GM21723 (cell line): ENCODE measurements around the gene BEND4.
A peak's percentile ranks its signal among the peaks of the same experiment; 100 is the strongest.
"Not testable (repeated sequence)": the region's sequence is repeated elsewhere in the genome, so short reads cannot be mapped to it uniquely, and the experiment has no call there.

Source experiments
- ATAC-seq: cut with Tn5 transposase; IDR thresholded peaks from one replicate; pipeline ENCODE4 v1.9.1; 2021; ENCODE audit warnings: mild to moderate bottlenecking, moderate library complexity; ENCODE audit not compliant: unreplicated experiment

BEND4 gene

DNA sequence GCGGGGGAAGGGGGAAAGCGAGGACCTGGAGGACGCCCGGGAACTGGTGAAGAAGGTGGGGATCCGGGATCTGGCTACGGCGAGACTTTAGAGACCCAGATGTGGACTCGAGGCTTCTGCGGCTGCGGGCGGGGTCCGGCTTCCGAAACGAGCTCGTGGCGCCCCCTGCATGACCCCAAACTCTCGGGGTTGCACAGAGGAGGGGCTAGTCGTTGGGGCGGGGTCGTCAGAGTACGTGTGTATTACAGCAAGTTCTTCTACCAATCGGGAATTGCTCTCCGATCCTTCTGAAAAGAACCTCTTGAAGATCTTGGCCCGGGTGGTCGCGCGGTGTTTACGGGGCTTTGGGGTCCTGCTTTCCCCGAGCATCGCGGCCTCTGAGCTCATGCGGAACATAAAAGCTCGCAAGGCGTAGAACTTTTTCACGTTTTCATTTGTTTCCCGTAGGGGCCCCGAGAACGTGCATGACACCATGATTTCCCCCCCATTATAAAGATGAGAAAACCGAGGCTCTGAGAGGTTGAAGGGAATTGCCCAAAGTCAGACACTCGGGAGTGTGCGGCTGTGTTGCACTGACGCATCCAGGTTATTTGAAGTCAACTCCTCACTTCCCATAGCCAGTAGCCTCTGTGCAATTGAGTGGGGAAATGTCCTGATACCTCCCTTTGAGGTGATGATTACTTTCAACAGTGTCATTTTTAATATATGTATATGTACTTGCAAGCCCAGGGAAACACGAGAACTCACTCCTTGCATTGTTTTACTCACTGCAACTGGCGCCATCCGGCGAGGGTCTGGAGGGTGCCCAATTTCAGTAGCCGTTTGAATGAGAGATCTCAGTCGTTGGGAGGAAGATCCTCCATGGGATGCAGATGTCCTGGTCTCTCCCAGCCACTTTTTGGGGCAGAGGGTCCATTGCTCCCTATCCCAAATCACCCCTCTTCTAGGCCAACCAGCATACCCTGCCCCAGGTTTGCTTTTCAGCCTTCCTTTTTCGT, at the start of gene BEND4:
Gene BEND4 (minus strand): TSS at position 149 of the 998 bp plus-strand sequence. CDS start 512 bp downstream, outside the sequence.
- ATAC-seq = peak; percentile 19

DNA sequence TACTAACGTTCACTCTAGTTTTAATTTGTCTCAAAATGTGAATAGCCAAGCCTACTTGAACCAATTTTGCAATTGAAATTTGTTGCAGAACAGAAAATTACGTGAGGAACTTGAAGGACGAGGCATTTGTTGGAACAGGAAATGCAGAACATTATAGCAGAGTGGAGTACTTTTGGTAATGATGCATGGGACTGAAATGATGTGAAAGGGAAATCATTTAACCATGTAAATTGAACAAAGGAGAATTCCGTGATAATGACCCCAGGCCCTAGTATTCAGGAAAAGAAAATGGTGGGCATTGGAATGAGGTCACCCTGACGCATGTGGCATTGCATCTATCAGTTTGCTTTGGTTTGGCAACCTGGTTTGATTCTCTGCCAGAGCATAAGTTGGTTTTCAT, 44.9 kb upstream of the BEND4 start:
- no peak for ATAC-seq

DNA sequence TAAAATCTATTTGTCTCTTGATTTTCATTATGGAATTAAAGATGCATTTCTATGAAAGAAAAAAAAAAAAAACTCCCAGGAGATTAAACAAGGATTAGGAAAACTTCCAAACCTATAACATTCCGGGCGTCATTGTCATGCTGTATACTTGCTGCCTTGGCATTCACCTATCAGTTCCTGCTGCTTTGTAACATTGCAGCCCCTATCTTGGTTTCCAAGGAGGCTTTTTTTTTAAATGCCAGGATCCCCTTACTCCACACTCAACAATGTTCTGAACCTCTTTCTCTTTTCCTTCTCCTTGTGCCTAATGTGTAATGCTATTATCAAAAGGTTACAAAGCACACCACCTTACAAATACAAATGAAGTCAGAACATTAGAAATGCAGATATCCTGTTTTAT, 20.5 kb upstream of the BEND4 start:
- no peak for ATAC-seq

DNA sequence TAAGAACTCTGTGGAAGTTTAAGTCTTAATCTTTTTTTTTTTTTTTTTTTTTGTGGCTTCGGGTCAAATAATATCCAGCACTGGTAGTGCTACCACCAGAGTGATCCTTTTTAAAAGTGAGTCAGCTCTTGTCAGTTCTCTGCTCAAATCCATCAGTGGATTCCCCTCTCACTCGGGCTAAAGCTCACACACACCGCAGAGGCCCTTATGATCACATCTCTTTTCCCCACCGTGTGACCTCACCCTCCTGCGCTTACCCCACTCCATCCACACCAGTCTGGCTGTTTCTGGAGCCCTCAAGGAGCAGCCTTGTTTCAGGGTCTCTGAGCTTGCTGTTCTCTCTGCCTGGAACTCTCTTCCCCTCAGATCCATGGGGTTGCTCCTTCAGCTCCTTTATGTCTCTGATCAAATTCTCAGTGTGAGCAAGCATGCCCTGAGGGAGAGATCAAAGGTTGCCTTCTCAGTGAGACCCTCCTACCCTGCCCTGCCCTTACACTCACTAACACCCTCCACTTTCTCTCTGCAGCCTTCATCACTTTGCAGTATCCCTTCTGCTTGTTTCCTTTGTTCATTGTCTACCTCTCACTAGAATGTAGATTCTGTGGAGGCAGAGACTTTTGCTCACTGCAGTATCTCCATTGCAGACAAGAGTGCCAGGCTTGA, 19.8 kb upstream of the BEND4 start:
- ATAC-seq = no peak

DNA sequence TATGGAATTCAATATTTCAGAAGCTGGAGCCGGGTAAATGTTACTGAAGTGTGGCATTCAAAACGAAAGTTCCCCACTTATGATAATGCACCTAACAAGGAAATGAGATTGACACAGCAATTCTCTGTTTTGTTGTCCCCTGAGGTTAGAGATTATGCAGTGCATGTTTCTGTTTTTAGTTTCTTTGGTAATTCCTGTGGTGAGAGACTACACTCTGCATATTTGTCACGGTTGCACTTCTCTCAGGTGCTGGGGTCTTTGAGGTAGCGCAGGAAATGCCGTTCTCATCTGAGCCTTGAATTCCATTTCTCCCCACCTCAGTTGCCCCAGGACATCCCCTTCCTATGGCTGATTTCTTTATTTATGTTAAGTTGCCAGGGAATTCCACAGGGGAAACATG, 15.3 kb upstream of the BEND4 start:
- peak; percentile 100 for ATAC-seq

DNA sequence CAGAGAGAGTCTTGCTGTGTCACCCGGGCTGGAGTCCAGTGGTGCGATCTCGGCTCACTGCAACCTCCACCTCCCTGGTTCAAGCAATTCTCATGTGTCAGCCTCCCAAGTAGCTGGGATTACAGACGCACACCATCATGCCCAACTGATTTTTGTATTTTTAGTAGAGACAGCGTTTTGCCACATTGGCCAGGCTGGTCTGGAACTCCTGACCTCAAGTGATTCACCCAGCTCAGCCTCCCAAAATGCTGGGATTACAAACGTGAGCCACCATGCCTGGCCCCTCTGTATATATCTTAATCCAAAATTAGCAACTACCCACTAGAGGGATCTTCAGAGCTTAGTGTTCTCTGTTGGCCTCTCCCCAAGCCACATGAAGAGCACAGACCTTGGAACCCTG, 13.7 kb upstream of the BEND4 start:
- not testable (repeated sequence) for ATAC-seq

DNA sequence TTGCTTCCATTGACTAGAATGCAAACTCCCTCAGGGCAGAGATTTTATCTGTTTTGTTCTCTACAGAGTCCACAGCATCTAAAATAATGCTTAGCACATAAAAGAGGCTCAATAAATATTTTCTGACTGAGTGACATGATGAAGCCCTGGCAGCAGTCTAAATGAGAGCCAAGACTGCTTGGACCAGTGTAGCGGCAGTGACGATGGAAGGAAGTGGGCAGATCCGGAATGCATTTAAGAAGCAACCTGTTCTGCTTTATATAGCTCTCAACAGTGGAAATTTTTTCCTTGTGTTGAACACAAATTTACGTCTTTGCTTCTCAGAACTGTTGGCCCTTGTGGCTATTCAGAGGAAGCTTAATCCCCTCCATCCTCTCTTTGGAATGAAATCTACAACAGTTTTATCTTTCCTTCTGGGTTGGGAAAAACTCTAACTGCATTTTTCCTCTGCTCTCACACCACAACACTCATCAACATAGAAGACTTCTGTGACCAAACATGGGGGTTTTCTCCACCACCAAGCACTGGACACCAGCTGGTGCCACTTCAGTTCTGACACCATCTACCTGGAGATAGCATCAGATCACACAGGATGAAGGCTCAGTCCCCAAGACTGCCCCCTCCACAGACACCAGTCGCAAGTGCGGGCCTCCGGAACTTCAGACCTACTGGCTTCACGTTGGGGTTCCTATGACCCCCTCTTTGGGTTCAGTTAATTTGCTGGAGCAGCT, 7.0 kb upstream of the BEND4 start:
- no peak for ATAC-seq

DNA sequence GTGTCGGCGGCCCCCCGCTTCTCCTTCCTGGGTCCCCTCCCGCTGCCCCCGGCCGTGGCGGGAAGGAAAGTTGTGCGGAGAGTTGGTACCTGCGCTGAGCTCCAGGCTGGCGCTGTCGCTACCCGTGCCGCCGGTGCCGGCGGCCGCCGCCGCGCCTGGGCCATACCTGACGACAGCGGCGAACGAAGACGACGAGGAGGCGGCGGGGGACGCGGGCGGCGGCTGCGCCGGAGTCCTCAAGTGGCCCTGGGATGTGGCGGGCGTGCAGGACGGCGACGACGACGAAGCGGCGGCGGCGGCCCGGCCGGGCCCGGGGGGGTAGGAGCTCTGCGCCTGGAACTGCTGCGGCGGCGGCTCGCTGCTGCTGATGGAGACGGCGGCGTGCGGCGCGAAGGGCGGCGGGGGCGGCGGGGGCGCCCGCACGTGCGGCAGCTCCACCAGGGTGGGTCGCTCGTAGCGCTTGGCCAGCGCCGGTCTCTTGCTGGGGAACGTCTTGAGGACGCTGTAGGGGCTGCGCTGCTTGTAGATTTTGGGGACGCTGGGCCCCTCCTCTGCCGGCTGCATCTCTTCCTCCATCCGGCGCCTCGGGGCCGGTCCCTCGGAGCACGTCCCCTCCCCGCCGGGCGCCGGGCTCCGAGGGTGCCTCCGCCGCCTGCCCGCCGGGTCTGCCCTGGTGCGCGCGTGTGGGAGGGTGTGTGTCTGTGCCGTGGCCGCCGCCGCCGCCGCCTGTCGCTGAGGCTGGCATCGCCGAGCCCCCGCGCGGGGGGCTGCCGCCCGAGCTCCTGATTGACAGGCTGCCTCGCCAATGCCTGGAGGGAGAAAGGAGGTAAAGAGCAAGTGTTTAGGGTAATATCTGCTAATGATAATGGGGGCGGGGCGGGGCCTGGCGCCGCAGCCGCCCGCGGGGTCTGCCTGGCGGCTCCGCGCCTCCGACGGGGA, 618 bp downstream of the BEND4 start:
- peak; percentile 54 for ATAC-seq

DNA sequence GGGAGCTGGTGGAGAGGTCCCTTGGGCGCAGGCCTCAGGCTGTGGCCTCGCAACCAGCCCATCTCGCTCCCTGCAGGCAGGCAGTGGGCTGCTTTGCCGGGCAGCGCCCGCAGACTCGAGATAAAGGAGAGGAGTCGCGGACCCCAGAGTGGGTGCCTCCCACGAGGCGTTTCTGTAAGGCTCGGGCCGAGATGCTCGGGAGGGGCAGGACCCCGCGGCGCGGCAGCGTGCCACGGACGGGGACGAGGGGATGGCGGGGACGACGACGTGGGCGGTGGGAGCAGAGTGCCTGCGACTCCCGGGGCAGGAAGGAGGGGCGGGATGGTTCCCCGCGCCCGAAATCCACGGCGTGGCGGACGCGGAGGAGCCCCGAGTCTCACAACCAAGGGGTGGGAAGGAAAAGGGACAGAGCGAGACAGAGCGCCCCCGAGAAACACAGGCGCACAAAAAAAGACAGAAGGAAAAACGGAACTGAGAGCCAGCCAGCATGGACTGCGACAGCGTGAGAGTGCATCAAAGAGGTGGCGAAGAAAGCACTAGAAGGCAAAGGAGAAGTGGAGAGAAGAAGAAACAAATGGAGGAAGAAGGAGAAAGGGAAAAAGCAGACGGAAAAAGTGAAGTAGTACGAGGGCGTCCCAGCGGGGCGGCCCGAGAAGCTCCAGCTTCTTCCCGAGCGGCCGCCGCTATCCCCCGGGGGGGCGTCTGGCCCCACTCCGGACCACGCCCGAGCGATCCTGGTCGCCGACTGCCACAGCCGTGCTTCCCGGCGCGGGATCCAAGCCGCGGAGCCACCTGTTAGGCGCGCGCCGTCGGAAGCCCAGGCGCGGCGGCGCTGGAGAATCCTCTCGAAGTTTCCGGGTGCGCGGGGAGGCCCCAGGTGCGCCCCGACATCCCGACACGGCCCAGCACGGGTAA, 1.5 kb downstream of the BEND4 start:
- peak; percentile 56 for ATAC-seq

DNA sequence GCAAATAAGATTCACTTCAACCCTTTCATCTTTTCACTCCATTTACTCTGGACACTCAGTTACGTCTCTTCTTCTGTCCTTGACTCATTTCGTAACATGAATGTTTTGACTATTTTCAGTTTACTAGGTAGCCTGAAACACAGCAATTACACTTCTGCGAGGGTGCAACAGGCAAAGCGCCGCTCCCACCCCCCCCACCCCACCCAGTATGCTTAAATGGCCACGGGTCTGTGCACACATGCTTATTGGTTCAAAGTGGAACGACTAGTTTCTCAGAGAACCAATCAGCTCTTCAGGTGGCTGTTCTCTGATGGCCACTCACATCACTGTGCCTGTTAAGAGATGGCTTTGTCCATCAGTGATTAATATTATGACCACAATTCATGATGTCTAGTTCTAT, 3.5 kb downstream of the BEND4 start:
- no peak for ATAC-seq

DNA sequence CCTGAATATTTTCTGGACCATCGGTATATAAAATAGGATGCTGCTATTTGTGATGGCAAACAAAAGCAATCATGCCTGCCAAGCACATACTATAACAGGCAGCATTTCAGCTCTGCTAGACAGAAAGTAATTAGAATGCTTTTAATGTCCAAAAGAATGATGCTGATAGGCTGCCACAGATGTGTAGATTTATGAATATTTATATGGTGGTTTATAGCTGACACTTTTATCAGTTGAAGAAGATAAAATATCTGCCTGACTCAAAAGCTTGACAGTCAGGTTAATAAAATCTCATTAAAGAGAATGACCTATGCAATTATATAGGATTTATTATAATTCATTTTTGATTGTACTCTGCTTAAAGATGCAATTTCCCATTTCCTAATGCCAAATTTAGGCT, 4.0 kb downstream of the BEND4 start:
- no peak for ATAC-seq

DNA sequence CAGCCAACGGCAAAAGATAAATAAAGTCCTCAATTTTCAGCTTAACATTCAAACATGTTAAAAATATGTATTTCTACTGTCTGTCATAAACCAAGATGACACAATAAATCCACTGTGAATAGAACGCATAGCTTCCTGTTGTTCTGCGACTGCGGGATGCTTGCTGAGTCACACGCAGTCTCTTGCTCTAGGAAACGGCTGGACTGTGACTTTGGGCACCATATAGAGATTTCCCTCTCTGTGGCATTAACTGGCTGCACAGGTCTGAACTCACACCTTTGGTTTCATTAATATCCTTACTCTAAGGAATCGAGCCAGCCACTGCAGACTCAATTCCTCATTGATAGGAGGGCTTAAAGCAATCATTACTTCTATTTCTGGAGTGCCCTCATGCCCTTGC, 8.4 kb downstream of the BEND4 start:
- no peak for ATAC-seq

DNA sequence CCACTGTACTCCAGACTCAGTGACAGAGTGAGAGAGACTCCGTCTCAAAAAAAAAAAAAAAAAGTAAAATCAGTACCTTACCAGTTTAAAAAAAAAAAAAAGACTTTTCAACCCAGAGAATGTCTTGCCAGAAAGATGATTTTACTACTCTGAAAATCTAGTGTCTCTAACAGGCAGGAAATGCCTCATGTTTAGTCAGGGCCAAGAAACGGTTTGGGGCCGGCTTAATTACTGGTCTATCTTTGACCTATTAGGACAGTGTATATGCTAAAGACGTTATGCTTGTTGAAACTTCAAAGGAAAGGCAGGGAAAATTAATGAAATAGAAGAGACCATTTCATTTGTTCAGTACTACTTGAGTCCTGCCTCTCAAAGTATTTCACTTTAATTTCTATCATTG, 9.9 kb downstream of the BEND4 start:
- no peak for ATAC-seq

DNA sequence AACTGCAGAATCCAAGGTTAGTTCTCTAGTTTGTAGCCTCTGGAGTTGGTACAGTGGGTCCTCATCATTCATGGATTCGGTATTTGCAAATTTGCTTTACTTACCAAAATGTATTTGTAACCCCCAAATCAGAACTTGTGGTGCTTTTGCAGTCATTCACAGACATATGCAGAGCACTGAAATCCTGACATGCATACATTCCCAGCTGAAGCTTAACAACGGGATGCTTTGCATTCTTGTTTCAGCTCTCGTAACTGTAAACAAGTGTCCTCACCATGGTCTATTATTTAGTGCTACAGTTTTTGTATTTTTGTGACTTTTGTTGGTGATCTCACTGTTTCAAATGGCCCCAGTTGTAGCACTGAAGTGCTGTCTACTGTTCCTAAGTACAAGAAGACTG, 16.1 kb downstream of the BEND4 start:
- no peak for ATAC-seq

DNA sequence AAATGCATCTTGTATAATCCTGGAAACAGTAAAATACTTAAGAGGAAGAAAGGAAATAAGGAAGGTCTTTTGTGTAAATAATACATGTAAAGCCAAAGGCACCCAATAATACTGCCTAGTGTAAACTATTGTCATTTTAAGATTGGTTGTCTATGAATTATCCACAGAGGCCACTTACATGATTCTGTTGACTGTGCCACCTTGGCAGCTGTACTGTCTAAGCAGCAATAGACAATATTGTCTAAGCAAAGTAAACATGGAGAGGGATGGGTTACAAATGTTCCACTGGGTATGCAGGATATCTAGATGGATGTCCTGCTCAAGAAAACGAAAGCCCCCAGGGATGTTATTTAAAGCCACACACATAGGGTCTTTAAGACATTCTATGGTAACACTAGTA, 19.4 kb downstream of the BEND4 start:
- ATAC-seq = no peak

DNA sequence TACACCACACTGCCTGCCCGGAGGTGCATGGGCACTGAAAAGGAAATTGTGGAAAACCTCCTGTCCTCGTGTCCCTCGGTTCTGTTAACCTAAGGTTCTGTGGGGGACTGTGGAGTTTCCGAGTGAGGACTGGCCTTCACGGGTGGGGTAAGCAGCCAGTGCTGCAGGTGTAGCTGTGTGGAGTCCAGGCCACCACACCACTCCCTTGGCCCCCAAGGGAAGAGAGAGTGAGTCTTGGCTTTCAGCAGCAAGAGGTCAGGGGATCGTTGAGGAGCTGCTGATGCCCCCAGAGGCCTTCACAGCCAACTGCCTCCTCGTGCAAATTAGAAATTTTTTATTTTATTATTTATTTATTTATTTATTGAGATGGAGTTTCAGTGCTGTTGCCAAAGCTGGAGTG, 20.4 kb downstream of the BEND4 start:
- no peak for ATAC-seq

DNA sequence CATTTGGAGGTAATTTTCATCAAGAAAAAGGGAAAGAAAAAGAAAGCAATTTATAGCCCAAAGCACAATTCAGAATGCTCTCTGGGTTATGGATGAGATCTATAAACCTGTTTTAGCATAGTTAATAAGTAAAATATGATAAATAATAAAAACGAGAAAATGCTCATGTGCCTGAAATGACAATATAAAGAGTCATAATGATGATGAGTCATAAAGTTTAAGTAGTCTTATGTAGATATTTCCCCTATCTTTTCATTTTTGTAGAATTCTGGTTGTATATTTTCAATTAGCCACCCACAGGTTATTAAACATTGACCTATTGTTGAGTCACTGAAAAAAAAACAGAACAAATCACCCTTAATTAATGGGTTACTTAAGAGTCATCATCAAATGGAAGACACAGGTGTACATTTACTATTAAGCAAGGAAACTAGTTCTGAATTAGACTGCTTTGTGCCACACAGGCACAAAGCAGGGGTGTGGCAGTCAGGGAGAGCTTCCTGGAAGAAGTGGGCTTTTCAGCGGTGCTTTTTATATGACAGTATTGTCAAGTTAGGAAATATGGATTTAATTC, 29.3 kb downstream of the BEND4 start:
- ATAC-seq = no peak

DNA sequence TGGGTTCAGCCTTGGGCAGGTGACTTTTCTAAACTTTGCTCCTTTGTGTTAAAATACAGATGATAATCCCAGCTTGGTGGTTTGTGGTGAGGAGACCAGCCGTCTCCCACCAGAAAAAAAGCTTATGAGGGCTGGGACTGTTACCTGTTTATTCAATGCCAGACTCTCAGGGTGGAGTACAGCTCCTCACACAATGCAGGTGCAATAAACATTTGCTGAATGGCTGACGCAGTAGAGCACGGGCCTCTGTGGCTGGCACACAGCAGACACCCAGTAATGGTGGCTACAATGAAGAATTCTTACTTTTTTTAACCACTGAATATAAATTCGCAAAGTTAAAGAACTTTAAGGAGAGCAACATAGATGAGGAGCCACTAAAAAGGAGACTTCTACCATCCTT, 30.2 kb downstream of the BEND4 start:
- no peak for ATAC-seq

DNA sequence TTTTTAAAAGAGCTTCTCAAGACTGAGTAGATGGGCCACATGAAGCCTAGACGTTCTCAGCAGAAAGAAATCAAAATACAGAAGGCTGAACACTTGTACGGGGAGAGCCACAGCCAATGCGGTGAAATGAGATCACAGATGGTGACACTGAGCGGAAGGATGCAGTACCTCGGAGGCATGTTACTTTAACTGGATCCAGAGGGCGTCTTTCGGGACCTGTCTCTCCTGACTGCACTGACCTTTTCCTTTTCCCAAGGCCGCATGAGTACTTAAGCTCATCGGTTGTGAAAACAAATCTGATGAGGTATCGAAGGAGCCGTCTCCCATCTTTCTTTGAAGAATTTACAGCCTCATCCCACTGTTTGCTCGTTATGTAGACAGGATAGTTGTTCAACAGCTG, 32.6 kb downstream of the BEND4 start:
- ATAC-seq = no peak
